NCI-H345 (cell line): ENCODE results near the gene RRAD.
A peak's percentile ranks its signal among the peaks of the same experiment; 100 is the strongest.

ENCODE experiments used
- DNase-seq: peaks from one replicate; lab custom pipeline; 2025; lab: John Stamatoyannopoulos, UW

RRAD gene

DNA sequence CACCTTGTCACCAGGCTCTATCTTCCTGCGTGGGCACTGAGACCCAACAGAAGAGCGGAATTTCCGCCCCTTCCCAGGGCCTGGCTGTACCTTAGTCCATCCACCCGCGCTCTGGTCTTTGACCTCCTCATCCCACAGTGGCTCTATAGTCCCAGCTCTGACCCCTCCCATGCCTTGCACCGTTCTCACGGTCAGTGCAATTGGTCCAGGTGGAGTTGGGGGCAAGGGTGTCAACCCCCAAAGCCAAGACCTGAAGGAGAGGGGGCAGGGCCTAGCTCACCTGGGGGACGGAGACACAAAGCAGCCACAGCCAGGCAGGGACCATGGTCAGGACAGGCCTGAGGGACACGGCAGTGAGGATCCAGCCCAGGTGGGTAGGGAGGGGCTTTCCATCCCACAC lies 7.6 kb downstream of the RRAD start:
- no peak for DNase-seq

- no peak for DNase-seq
Observed at GRCh38 chr16:66916518-66916917, 8.8 kb downstream of the RRAD start.

- no peak for DNase-seq
Observed at GRCh38 chr16:66915041-66915440, 10.3 kb downstream of the RRAD start.

- DNase-seq = no peak
Observed at GRCh38 chr16:66914541-66914940, 10.8 kb downstream of the RRAD start.

DNA sequence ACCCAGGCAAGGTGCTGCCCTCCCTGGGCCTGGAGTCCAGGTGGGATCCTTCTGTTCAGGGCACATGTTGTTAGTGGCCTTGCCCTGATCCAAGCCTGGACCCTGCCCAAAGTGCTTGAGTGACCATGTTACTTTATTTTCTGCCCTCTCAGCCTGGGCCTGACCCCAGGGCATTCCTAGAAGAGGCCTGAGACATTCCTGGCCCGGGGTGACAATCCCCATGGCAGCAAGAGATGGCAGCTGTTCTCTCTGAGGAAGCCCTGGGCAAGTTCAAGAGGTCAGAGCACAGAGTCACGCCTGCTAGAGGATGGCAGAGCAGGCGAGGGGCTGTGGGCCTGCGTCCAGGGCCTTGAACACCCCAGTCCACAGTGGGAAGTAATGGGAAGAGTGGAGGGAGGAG lies 11.6 kb downstream of the RRAD start:
- no peak for DNase-seq

DNA sequence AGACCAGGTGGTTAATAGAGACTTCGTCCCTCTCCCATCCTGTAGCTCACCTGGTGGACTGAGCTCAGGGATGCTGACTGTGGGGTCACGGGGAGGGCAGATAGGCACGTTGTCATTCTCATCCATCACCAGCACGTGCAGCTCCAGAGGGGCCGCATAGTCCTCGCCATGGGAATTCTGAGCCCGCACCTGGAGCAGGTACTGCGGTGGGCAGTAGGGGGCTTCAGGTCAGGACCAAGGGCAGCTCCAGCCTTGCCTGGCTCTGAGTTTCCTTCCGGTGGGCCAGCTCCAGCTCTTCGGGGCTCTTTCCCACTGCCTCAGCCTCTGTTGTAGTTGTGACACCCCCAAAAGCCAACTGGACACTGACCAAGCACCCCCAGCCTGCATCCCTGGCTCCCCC lies 12.3 kb downstream of the RRAD start:
- no peak for DNase-seq

DNA sequence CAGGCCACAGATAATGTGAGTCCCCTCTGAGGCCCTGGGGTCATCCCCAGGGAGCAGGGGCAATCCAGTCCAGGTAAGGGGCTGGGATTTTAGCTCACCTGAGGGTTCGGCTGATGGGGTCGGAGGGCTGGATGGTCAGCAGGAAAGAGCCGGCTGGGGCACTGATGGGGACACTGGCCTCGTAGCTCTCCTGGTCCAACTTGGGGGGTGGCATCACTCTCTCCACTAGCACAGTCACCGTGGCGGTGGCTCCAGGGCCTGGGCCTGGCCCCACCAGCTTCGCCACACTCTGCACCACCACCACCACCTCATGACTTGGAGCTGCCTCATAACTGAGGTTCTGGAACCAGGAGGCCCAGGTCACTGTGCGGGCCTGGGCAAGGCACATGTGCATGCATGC lies 13.5 kb downstream of the RRAD start:
- DNase-seq = no peak

DNA sequence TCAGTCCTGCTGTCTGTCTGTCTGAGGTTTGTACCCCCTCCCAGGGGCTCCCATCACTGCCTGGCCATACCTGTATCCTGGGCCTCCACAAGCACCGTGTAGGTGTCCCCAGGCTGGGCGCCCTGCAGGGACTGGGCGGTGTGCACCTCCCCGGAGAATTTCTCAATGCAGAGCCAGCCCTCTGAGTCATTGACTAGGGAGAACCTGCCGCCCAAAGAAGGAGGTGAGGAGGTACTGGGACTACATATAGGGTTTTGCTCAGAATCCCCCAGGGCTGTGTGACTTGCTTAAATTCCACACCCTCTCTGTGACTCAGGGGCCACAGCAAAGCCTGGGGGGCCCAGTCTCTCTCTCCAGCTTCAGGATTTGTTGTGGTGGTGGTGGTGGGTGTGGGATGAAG lies 14.2 kb downstream of the RRAD start:
- no peak for DNase-seq

GRCh38 chr16:66910175-66910940 lies 15.0 kb downstream of the RRAD start:
- no peak for DNase-seq

GRCh38 chr16:66908762-66909559 lies 16.4 kb downstream of the RRAD start:
- DNase-seq = no peak

GRCh38 chr16:66908116-66908515 lies 17.2 kb downstream of the RRAD start:
- no peak for DNase-seq

GRCh38 chr16:66906916-66907836 lies 18.2 kb downstream of the RRAD start:
- DNase-seq = no peak

DNA sequence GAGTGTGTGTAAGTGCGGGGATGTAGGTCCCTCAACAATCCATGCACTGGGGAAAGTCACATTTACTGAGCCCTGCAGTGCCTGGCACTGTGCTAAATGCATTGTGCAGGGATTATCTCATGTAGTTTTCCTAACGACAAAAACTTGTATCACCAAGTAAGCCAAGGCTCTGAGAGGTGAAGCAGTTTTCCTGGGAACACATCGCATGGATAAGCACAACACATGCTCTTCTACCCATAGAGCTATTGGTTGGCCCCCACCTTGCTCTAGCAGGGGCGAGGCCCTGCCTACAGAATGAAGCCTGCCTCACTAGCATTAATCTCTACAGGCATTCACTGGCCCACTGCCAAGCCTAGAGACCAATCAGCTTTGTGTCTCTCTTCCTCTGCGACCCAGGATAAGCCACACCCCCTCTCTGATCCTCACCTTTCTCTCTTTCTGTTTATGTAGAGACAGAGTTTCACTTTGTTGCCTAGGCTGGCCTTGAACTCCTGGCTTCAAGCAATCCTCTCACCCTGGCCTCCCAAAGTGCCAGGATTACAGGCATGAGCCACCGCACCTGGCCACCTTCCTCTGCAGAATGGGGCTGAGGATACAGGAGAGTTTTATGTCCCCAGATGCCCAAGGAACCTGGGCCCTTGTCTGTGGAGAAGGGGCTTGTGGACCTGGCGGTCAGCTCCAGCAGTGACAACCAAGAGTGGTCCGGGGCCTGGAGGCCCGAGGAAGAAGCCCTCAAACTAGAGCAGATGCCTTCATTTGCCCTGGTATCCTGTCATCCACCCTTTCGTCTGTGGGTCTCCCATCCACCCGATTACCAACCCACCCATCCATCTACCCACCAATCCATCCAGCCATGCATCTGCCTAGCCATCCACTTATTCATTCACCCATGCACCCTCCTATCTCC lies 19.4 kb downstream of the RRAD start:
- peak; percentile 2 for DNase-seq

- no peak for DNase-seq
Observed at GRCh38 chr16:66904846-66905632, 20.3 kb downstream of the RRAD start.

- DNase-seq = no peak
Observed at GRCh38 chr16:66904428-66904845, 20.9 kb downstream of the RRAD start.

DNA sequence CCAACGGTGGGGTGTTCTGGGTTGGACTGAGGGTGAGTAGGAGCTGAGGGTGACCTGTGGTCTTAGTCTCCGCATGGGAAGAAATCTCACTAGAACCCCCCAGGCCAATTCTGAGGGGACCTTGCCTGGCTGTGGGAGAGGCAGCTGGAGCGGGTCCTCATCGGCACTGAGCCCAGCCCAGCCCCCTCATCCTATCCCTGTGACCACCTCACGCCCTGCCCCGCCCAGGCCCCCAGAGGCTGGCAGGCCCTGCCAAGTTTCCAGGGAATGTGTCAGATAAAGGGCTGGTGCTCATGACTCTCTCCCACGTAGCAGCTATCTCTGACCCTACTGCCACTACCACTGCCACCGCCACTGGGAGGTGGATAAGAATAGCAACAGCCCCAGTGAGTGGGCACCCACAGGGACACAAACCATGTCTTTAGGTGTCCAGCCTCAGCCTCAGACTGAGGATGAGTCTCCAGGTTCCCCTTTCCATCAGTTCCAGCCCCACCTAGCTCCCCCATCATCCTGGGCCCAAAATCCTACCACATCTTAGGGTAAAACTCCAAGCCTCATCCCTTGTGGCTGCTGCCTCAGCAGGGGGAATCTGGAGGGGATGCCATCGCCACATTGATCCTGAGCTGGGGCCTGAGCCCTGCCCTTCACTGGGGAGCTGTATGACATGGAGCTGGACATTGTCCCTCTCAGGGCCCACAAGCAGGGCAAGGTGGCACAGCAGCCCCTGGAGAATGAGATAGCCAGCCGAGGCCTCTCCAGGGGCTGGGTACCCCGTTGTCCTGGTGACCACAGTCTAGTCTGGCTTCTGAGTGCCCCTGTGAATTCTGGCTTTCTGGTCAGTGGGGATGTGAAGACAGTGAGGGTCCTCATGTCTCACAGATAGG lies 21.5 kb downstream of the RRAD start:
- no peak for DNase-seq

DNA sequence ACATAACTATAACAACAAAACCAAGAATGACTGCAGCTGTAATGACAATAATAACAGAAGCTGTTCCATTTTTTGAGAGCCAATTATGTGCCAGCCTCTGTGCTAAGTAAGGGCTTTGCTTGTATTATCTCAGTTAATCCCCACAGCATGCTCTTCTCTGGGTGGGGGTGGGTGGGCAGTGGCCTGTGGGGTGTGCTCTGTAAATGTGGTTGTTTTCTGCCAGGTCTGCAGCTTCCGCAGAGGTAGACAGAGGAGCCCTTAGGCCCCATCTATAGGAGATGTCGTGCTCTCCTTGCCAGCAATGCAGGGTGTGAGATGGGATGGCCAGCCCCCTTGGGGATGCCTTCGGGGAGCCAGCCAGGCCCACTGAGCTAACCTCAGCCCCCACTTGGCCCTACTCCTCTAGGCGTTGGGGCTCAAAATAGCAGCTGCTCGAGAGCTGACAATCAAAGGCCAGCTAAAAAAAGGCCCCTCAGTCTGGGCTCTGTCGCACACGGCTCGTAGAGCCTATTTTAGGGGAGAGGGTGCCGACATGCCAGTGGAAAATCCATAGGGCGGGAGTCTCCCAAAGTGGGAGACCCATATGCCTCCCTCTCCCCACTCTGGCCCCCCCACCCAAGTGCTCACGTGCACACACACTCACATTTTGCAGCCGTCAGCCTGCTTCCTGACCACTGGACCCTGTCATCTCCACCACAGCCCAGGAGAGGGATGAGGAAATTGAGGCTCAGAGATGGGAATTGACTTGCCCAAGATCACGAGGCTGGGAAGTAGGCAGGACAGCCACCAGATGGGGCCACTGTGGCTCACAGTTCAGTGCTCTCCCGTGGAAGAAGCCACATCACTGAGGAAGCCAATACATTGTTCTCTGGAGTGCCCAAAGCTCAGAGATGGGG lies 22.4 kb downstream of the RRAD start:
- no peak for DNase-seq

GRCh38 chr16:66901626-66902025 lies 23.7 kb downstream of the RRAD start:
- DNase-seq = no peak
